ENCODE results near the gene NDST3.

NDST3 gene

GRCh38 chr4:118036336-118036735 is 2.0 kb downstream of the NDST3 start:
- TF ChIP-seq CTCF (IDR thresholded peaks at IDR 0.05; ENCODE audit: low read depth, low read length): no peak
- no peak overlapping the region for H3K4me3 ChIP-seq (ENCODE audit: low read depth, low read length)

GRCh38 chr4:118037955-118038354 is 3.7 kb downstream of the NDST3 start:
- TF ChIP-seq CTCF (IDR thresholded peaks at IDR 0.05; ENCODE audit: low read depth, low read length): no peak
- H3K4me3 ChIP-seq (ENCODE audit: low read depth, low read length): no peak overlapping the region

- H3K4me3 ChIP-seq (ENCODE audit: low read depth, low read length): no peak overlapping the region
- TF ChIP-seq CTCF (IDR thresholded peaks at IDR 0.05; ENCODE audit: low read depth, low read length): no peak
These were observed 12.0 kb downstream of the NDST3 start for GRCh38 chr4:118046323-118046722.

- no peak overlapping the region for H3K4me3 ChIP-seq (ENCODE audit: low read depth, low read length)
- no peak for TF ChIP-seq CTCF (IDR thresholded peaks at IDR 0.05; ENCODE audit: low read depth, low read length)
These were observed 12.8 kb downstream of the NDST3 start for GRCh38 chr4:118047043-118047442.

- no peak overlapping the region for H3K4me3 ChIP-seq (ENCODE audit: low read depth, low read length)
- TF ChIP-seq CTCF (IDR thresholded peaks at IDR 0.05; ENCODE audit: low read depth, low read length): no peak
These were observed 24.7 kb downstream of the NDST3 start for GRCh38 chr4:118058955-118059354.

- no peak for TF ChIP-seq CTCF (IDR thresholded peaks at IDR 0.05; ENCODE audit: low read depth, low read length)
- no peak overlapping the region for H3K4me3 ChIP-seq (ENCODE audit: low read depth, low read length)
These were observed 25.1 kb downstream of the NDST3 start for GRCh38 chr4:118059397-118059796.

GRCh38 chr4:118076958-118077766 is 42.9 kb downstream of the NDST3 start:
- H3K4me3 ChIP-seq (ENCODE audit: low read depth, low read length): no peak overlapping the region
- TF ChIP-seq CTCF (IDR thresholded peaks at IDR 0.05; ENCODE audit: low read depth, low read length): peak; percentile 65

Measured in WI38 (cell line).